HG03457 (cell line): ENCODE measurements around the gene RSRP1.

Experiments used
- ATAC-seq: cut with Tn5 transposase; IDR thresholded peaks from one replicate; pipeline ENCODE4 v1.9.1; 2021; ENCODE audit warnings: moderate number of reproducible peaks; ENCODE audit not compliant: unreplicated experiment

The RSRP1 gene

GRCh38 chr1:25194572-25195020 is 52.7 kb downstream of the RSRP1 start:
- no peak for ATAC-seq

- ATAC-seq, result no peak
Observed at GRCh38 chr1:25194054-25194453, 53.2 kb downstream of the RSRP1 start.

- no peak for ATAC-seq
Observed at GRCh38 chr1:25193229-25193628, 54.0 kb downstream of the RSRP1 start.
